MM.1S (cell line): ENCODE measurements around the gene TFAP2A.

ENCODE experiments used
- DNase-seq: peaks from one replicate; pipeline ENCODE4 v3.0.0-alpha.2; 2015
- H2AFZ ChIP-seq: fragments of 300-600 bp; sonication (generic); 2 replicates; pipeline ENCODE4 v1.6.0; 2016; ENCODE audit warnings: antibody characterized with exemption, low read length
- H3F3A ChIP-seq: fragments of 300-600 bp; sonication (generic); 2 replicates; pipeline ENCODE4 v1.6.1; 2016; ENCODE audit warnings: mild to moderate bottlenecking, antibody characterized with exemption, low read length, moderate library complexity, mixed read lengths; ENCODE audit not compliant: insufficient read depth
- H3K27ac ChIP-seq: fragments of 300-600 bp; sonication (generic); 2 replicates; pipeline ENCODE4 v1.5.1; 2016; ENCODE audit warnings: mild to moderate bottlenecking, low read length
- H3K27me3 ChIP-seq: fragments of 300-600 bp; sonication (generic); replicated peaks from 2 replicates; pipeline ENCODE4 v1.6.0; 2016; ENCODE audit warnings: low read length; ENCODE audit not compliant: insufficient read depth
- H3K36me3 ChIP-seq: fragments of 300-600 bp; sonication (generic); replicated peaks from 2 replicates; pipeline ENCODE4 v1.6.1; 2016; ENCODE audit warnings: mild to moderate bottlenecking, low read length, mixed read lengths; ENCODE audit not compliant: insufficient read depth
- H3K4me1 ChIP-seq: fragments of 300-600 bp; sonication (generic); 2 replicates; pipeline ENCODE4 v1.6.1; 2016; ENCODE audit warnings: low read length, mixed read lengths
- H3K4me2 ChIP-seq: fragments of 300-600 bp; sonication (generic); 2 replicates; pipeline ENCODE4 v1.6.0; 2016; ENCODE audit warnings: low read depth, low read length
- H3K4me3 ChIP-seq: fragments of 300-600 bp; sonication (generic); 2 replicates; pipeline ENCODE4 v1.5.1; 2016; ENCODE audit warnings: low read length, mixed read lengths
- H3K79me2 ChIP-seq: fragments of 300-600 bp; sonication (generic); 2 replicates; pipeline ENCODE4 v1.6.1; 2016; ENCODE audit warnings: mixed run types, low read length, mixed read lengths
- H3K9ac ChIP-seq: fragments of 300-600 bp; sonication (generic); 2 replicates; pipeline ENCODE4 v1.6.1; 2016; ENCODE audit warnings: low read length, mixed read lengths
- H3K9me2 ChIP-seq: fragments of 300-600 bp; sonication (generic); replicated peaks from 2 replicates; pipeline ENCODE4 v1.6.1; 2016; ENCODE audit warnings: mild to moderate bottlenecking, low read length, mixed read lengths; ENCODE audit not compliant: insufficient read depth
- H3K9me3 ChIP-seq: fragments of 300-600 bp; sonication (generic); replicated peaks from 2 replicates; pipeline ENCODE4 v1.6.1; 2016; ENCODE audit warnings: mild to moderate bottlenecking, low read length, mixed read lengths; ENCODE audit not compliant: insufficient read depth
- H4K20me1 ChIP-seq: fragments of 300-600 bp; sonication (generic); 2 replicates; pipeline ENCODE4 v1.6.1; 2016; ENCODE audit warnings: mild to moderate bottlenecking, low read length, moderate library complexity, mixed read lengths; ENCODE audit not compliant: insufficient read depth
- EZH2 ChIP-seq: fragments of 300-600 bp; sonication (generic); optimal IDR thresholded peaks from 2 replicates; pipeline ENCODE3; 2017; ENCODE audit warnings: low read depth, mild to moderate bottlenecking, antibody characterized with exemption, low read length, mixed read lengths
- EZH2phosphoT487 ChIP-seq: fragments of 300-600 bp; sonication (generic); IDR thresholded peaks from 2 replicates; pipeline ENCODE4 v1.6.1; 2018; ENCODE audit warnings: antibody characterized with exemption, low read length
- TF ChIP-seq, protein P1 (sequence below): fragments of 300-600 bp; sonication (generic); IDR thresholded peaks from 2 replicates; pipeline ENCODE4 v1.5.1; 2016; ENCODE audit warnings: antibody characterized with exemption, low read length, mixed read lengths

TFAP2A gene

DNA sequence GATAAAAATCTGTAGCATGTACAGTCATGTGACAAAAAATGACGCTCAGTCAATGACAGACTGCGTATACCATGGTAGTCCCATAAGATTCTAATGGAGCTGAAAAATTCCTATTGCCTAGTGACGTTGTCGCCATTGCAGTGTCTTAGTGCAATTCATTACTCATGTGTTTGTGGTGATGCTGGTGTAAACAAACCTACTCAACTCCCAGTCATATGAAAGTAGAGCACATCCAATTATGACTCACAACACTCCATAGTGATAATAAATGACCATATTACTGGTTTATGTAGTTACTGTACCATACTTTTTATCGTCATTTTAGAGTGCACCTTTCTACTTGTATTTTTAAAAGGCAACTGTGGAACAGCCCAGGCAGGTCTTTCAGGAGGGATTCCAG, 45.0 kb downstream of the TFAP2A start:
- Histone ChIP-seq H3K27ac (no peak overlapping the region), H3K27me3 (no peaks in the 10 kb centered on the region), H4K20me1 (no peaks in the 10 kb centered on the region), H3K4me2 (no peak overlapping the region), H3K4me1 (no peaks in the 10 kb centered on the region), H3K9me3 (no peaks in the 10 kb centered on the region), H3K4me3 (no peak overlapping the region), H3K36me3 (no peaks in the 10 kb centered on the region), H2AFZ (no peak overlapping the region), H3K9ac (no peak overlapping the region), H3K9me2 (no peaks in the 10 kb centered on the region), H3F3A (no peaks in the 10 kb centered on the region), H3K79me2 (no peaks in the 10 kb centered on the region)
- no peak for TF ChIP-seq EZH2phosphoT487
- TF ChIP-seq, protein P1, sequence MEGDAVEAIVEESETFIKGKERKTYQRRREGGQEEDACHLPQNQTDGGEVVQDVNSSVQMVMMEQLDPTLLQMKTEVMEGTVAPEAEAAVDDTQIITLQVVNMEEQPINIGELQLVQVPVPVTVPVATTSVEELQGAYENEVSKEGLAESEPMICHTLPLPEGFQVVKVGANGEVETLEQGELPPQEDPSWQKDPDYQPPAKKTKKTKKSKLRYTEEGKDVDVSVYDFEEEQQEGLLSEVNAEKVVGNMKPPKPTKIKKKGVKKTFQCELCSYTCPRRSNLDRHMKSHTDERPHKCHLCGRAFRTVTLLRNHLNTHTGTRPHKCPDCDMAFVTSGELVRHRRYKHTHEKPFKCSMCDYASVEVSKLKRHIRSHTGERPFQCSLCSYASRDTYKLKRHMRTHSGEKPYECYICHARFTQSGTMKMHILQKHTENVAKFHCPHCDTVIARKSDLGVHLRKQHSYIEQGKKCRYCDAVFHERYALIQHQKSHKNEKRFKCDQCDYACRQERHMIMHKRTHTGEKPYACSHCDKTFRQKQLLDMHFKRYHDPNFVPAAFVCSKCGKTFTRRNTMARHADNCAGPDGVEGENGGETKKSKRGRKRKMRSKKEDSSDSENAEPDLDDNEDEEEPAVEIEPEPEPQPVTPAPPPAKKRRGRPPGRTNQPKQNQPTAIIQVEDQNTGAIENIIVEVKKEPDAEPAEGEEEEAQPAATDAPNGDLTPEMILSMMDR = no peak
- DNase-seq = no peak

- DNase-seq = no peak
- no peaks in the 10 kb centered on the region for H3K27me3 ChIP-seq
- no peaks in the 10 kb centered on the region for H3K36me3 ChIP-seq
- no peaks in the 10 kb centered on the region for H4K20me1 ChIP-seq
- no peaks in the 10 kb centered on the region for H3K4me1 ChIP-seq
- H3K4me3 ChIP-seq = no peak overlapping the region
- H3F3A ChIP-seq = no peaks in the 10 kb centered on the region
- H3K4me2 ChIP-seq = no peak overlapping the region
- no peak overlapping the region for H2AFZ ChIP-seq
- H3K79me2 ChIP-seq = no peaks in the 10 kb centered on the region
- no peaks in the 10 kb centered on the region for H3K9me3 ChIP-seq
- no peak overlapping the region for H3K27ac ChIP-seq
- no peaks in the 10 kb centered on the region for H3K9me2 ChIP-seq
- TF ChIP-seq EZH2phosphoT487 (no peak), EZH2 (no peak)
- TF ChIP-seq, protein P1 = no peak
- H3K9ac ChIP-seq = no peak overlapping the region
Observed at GRCh38 chr6:10368861-10369260, 46.0 kb downstream of the TFAP2A start.

DNA sequence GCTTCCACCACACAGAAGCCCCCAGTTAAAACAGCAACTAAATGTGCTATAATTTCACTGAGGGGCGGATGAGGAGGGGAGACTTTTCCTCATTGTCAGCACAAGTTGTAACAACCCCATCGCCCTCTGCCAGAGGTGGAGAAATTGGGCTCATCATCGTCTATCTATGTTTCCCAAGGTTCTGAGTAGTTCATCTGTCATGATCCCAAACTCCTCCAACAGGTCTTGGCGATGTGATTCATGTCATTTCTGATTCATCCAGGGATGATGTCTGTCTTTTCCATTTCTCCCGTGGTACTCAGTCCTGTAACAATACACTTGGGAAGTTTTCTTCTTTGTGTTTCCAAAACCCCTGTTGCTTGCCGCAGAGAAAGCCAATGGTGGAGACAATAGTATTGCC, 51.0 kb downstream of the TFAP2A start:
- Histone ChIP-seq H3K9me3 (no peaks in the 10 kb centered on the region), H2AFZ (no peak overlapping the region), H3K79me2 (no peaks in the 10 kb centered on the region), H3K4me1 (no peaks in the 10 kb centered on the region), H3F3A (no peaks in the 10 kb centered on the region), H3K9me2 (no peaks in the 10 kb centered on the region), H3K36me3 (no peaks in the 10 kb centered on the region), H3K4me2 (no peak overlapping the region), H3K27ac (no peak overlapping the region), H3K27me3 (no peaks in the 10 kb centered on the region), H3K9ac (no peak overlapping the region), H4K20me1 (no peaks in the 10 kb centered on the region), H3K4me3 (no peak overlapping the region)
- DNase-seq = no peak
- TF ChIP-seq EZH2 (no peak), EZH2phosphoT487 (no peak)
- TF ChIP-seq, protein P1 = no peak
